Common myeloid progenitor, CD34-positive (primary cell): Measurements from ENCODE around the gene PHACTR1.
"Not testable (repeated sequence)": the region's sequence is repeated elsewhere in the genome, so short reads cannot be mapped to it uniquely, and the experiment has no call there.

Experiments used
- CTCF ChIA-PET: fragments of 350-600 bp; sonication (Branson Sonifier 250); formaldehyde crosslinking; loops from one replicate; lab custom pipeline; 2021; ENCODE audit warnings: antibody characterized with exemption; lab: Charles Lee
- POLR2A ChIA-PET: fragments of 350-600 bp; sonication (Branson Sonifier 250); formaldehyde crosslinking; loops from one replicate; lab custom pipeline; 2021; ENCODE audit warnings: antibody characterized with exemption; lab: Charles Lee
- DNase-seq, 3 donors: peaks; one replicate each; pipeline versions ENCODE4 v3.0.0 to v3.0.0-alpha.2; 2013
- H3K27ac ChIP-seq, 2 experiments: 1 replicate in 1 of 2; 2 replicates in 1 of 2; pipeline ENCODE4 v1.7.0; 2013; ENCODE audit warnings: inconsistent platforms in 2 of 2, low read length in 2 of 2, mild to moderate bottlenecking in 2 of 2, low read depth in 1 of 2, moderate library complexity in 1 of 2; ENCODE audit not compliant: severe bottlenecking in 2 of 2, insufficient read depth in 1 of 2, poor library complexity in 1 of 2
- H3K27me3 ChIP-seq, 5 experiments: replicated peaks in 2 of 5; 1 replicate in 3 of 5; 2 replicates in 2 of 5; pipeline versions ENCODE4 v1.6.1 to v1.7.0; 2013; ENCODE audit warnings: low read length in 4 of 5, mild to moderate bottlenecking in 2 of 5, moderate library complexity in 2 of 5, inconsistent platforms in 1 of 5; ENCODE audit not compliant: insufficient read depth in 5 of 5, control insufficient read depth in 4 of 5
- H3K36me3 ChIP-seq, 4 experiments: 1 replicate in 2 of 4; 2 replicates in 2 of 4; pipeline versions ENCODE4 v1.6.1 to v1.7.0; 2013; ENCODE audit warnings: low read length in 3 of 4, control low read depth in 1 of 4, mild to moderate bottlenecking in 1 of 4; ENCODE audit not compliant: control insufficient read depth in 4 of 4, insufficient read depth in 4 of 4
- H3K4me1 ChIP-seq, 4 experiments: 1 replicate in 3 of 4; 2 replicates in 1 of 4; pipeline versions ENCODE4 v1.6.1 to v1.7.1; 2013; ENCODE audit warnings: low read length in 3 of 4, mild to moderate bottlenecking in 3 of 4, control low read depth in 1 of 4, inconsistent platforms in 1 of 4, moderate library complexity in 1 of 4; ENCODE audit not compliant: control insufficient read depth in 4 of 4, insufficient read depth in 4 of 4; ENCODE audit errors: control extremely low read depth in 1 of 4
- H3K4me3 ChIP-seq, 7 experiments: 1 replicate in 4 of 7; 2 replicates in 3 of 7; pipeline versions ENCODE4 v1.5.1 to v1.7.0; 2013; ENCODE audit warnings: mild to moderate bottlenecking in 7 of 7, low read length in 6 of 7, moderate library complexity in 6 of 7, inconsistent platforms in 2 of 7, low read depth in 2 of 7, control low read depth in 1 of 7; ENCODE audit not compliant: insufficient read depth in 4 of 7, control insufficient read depth in 1 of 7; ENCODE audit errors: extremely low read depth in 1 of 7
- H3K9me3 ChIP-seq, 5 experiments: 1 replicate in 4 of 5; 2 replicates in 1 of 5; pipeline versions ENCODE4 v1.6.1 to v1.7.1; 2013; ENCODE audit warnings: low read length in 4 of 5, mild to moderate bottlenecking in 2 of 5, inconsistent platforms in 1 of 5, low read depth in 1 of 5, moderate library complexity in 1 of 5; ENCODE audit not compliant: control insufficient read depth in 4 of 5, insufficient read depth in 2 of 5; ENCODE audit errors: control extremely low read depth in 1 of 5
- WGBS: methylation state at CpG from one replicate; pipeline ENCODE4 v1.1.5; 2013; ENCODE audit not compliant: insufficient coverage; 5-methylcytosine and 5-hydroxymethylcytosine counted together

Gene PHACTR1

DNA sequence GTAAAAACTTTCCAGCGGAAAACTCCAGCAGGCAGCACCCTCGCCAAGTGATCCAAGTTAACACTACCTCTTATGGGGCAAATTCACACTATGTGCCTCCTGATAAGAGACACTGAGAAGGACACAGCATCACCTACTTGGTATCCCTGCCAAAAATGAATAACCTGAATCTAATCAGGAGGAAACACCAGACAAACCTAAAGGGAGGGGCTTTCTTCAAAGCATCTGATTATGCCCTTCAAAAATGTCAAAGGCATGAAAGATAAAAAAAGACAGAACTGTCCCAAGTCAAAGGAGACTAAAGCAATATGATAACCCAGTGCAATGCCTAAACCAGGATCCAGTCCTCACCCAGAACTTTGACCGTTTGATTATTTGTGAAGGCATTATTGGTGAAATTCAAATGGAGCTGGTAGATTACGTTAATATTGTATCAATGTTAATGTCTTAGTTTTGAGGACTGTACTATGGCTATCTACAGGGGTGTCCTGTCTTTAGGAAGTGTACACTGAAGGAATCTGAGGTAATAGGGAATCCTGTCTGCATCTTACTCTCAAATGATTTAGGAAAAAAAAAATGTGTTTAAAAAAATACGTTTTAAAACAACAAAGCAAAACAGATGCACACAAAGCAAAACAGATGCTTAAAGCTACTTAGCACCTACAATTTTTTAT, 603.5 kb downstream of the PHACTR1 start:
- peaks cover 37 to 92% (median 56%) of the 10 kb centered on the region in 4 experiments for H3K36me3 ChIP-seq
- H3K27me3 ChIP-seq: no peaks in the 10 kb centered on the region
- DNase-seq: peak in 2 of 3 donors; percentile 51 to 74
- ChIA-PET POLR2A (interaction anchor here (0.7 to 1.0 kb wide), 2 partner anchors 8 to 362 kb away, joined by 3 read pairs; partner anchors contain the start of gene TBC1D7), CTCF (interaction anchor here (0.7 kb wide), 1 partner anchor 43 kb away, joined by 3 read pairs; no protein-coding TSS in a partner anchor)
- no peaks in the 10 kb centered on the region for H3K4me1 ChIP-seq
- H3K27ac ChIP-seq: no peak overlapping the region
- peaks cover 0 to 2% (median 0%) of the 10 kb centered on the region in 5 experiments for H3K9me3 ChIP-seq
- 71% methylated on average over 3 of the region's 5 CpGs for WGBS
- H3K4me3 ChIP-seq: no peak overlapping the region

DNA sequence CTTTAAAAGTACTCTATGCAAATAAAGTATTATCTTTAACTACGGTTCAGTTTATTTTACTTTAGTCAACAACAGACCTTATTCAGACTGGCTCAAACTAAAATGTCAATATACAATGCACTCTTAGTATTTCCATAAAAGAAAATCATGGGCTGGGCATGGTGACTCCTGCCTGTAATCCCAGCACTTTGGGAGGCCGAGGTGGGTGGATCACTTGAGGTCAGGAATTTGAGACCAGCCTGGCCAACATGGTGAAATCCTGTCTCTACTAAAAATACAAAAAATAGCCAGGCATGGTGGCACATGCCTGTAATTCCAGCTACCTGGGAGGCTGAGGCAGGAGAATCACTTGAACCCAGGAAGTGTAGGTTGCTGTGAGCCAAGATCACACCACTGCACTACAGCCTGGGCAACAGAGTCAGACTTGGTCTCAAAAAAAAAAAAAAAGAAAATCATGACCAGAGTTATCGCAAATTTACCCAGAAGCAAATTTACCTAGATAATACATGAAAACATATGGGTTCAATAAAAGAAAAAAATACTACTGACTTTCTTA, 609.5 kb downstream of the PHACTR1 start:
- H3K9me3 ChIP-seq, H3K27me3 ChIP-seq, DNase-seq, H3K27ac ChIP-seq, POLR2A ChIA-PET, CTCF ChIA-PET, H3K4me3 ChIP-seq: not testable (repeated sequence)
- H3K36me3 ChIP-seq: peaks cover 12 to 43% (median 27%) of the 10 kb centered on the region in 4 experiments
- WGBS: 100% methylated on average over 1 of the region's 3 CpGs
- H3K4me1 ChIP-seq: peaks cover 5 to 22% (median 15%) of the 10 kb centered on the region in 4 experiments

GRCh38 chr6:13327691-13328075, 611.1 kb downstream of the PHACTR1 start:
- POLR2A ChIA-PET: interaction anchor here (1.1 to 1.8 kb wide), 4 partner anchors 8 to 133 kb away, joined by 3 to 6 read pairs (median 4); no protein-coding TSS in a partner anchor
- H3K9me3 ChIP-seq: no peaks in the 10 kb centered on the region
- H3K4me1 ChIP-seq: peaks cover 5 to 22% (median 15%) of the 10 kb centered on the region in 4 experiments
- peak overlapping the region; percentile 86 to 90 for H3K27ac ChIP-seq
- no peaks in the 10 kb centered on the region for H3K27me3 ChIP-seq
- H3K36me3 ChIP-seq: peaks cover 5 to 27% (median 17%) of the 10 kb centered on the region in 4 experiments
- H3K4me3 ChIP-seq: peak overlapping the region in 6 of 7 experiments; percentile 88 to 99 (median 94)
- DNase-seq: peak in 1 of 3 donors; percentile 34
- 0% methylated on average over 10 of the region's 10 CpGs for WGBS
- CTCF ChIA-PET: interaction anchor here (1.3 to 2.1 kb wide), 4 partner anchors 14 to 416 kb away, joined by 4 to 10 read pairs (median 4); no protein-coding TSS in a partner anchor

GRCh38 chr6:13328076-13328874, 611.7 kb downstream of the PHACTR1 start, which contains the start of gene TBC1D7:
TBC1D7 (minus strand) TSS chr6:13328537; CDS start chr6:13326898, 1,639 bp downstream.
- DNase-seq: peak; percentile 89 to 95 (median 94)
- peaks cover 5 to 22% (median 15%) of the 10 kb centered on the region in 4 experiments for H3K4me1 ChIP-seq
- no peaks in the 10 kb centered on the region for H3K27me3 ChIP-seq
- ChIA-PET CTCF (interaction anchor here (0.7 to 2.1 kb wide), 11 partner anchors 9 to 417 kb away, joined by 3 to 10 read pairs (median 4); no protein-coding TSS in a partner anchor), POLR2A (interaction anchor here (0.5 to 1.8 kb wide), 13 partner anchors 9 to 373 kb away, joined by 3 to 7 read pairs (median 3); no protein-coding TSS in a partner anchor)
- H3K36me3 ChIP-seq: peaks cover 4 to 23% (median 15%) of the 10 kb centered on the region in 4 experiments
- peak within 1 kb of the TSS; percentile 88 to 99 (median 93) for H3K4me3 ChIP-seq
- no peaks in the 10 kb centered on the region for H3K9me3 ChIP-seq
- peak within 1 kb of the TSS; percentile 86 to 90 for H3K27ac ChIP-seq
- 0% methylated on average over 62 of the region's 63 CpGs for WGBS

- ChIA-PET CTCF (interaction anchor here (0.7 to 2.1 kb wide), 10 partner anchors 9 to 417 kb away, joined by 3 to 10 read pairs (median 4); no protein-coding TSS in a partner anchor), POLR2A (interaction anchor here (0.5 to 1.8 kb wide), 9 partner anchors 12 to 373 kb away, joined by 3 to 7 read pairs (median 4); no protein-coding TSS in a partner anchor)
- Histone ChIP-seq H3K4me1 (peaks cover 5 to 22% (median 15%) of the 10 kb centered on the region in 4 experiments), H3K27me3 (no peaks in the 10 kb centered on the region), H3K4me3 (peak overlapping the region; percentile 88 to 99 (median 93)), H3K27ac (peak overlapping the region; percentile 86 to 90), H3K9me3 (no peaks in the 10 kb centered on the region), H3K36me3 (peaks cover 2 to 18% (median 12%) of the 10 kb centered on the region in 4 experiments)
- DNase-seq: no peak
- WGBS: no CpG with 5 or more reads among the region's 2 CpGs
These were observed 612.3 kb downstream of the PHACTR1 start for GRCh38 chr6:13328875-13329183.

DNA sequence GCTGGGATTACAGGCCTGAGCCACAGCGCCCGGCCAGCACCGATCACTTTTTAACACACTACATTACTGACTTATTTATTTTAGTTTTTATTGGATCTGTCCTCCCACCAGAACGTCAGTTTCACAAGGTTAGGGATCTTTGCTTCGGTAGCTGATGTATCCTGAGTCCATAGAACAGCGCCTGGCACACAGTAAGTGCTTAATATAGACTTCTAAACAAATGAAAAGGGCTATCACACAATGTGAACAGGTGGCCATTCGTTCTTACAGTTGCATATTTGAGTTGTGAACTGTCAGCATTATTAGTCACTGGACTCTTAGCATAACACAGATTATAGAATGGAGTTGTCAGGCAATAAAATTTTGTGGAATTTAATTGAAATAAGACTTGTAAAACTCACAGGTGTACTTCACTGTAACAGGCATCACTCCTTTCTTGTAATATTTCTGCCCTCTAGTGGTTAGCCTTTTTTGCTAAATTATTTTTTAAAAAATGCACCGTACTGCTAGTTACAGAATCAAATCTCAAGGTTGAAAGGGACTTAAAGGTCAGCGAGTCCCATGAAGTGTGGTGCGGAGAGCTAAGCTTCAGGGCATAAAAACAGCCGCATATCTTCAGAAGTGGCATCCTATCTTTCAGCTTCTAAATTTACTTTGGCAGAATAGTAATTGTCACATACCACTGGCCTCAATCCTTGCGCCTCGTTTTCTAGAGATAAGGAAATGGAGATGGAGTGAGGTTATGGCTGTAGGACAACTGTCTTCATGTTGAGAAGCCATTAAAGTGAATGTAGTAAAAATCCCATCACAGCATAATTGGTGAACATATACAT, 615.2 kb downstream of the PHACTR1 start:
- WGBS: 54% methylated on average over 5 of the region's 13 CpGs
- Histone ChIP-seq H3K4me1 (peaks cover 14 to 32% (median 23%) of the 10 kb centered on the region in 4 experiments), H3K27me3 (no peaks in the 10 kb centered on the region), H3K36me3 (no peaks in the 10 kb centered on the region), H3K27ac (no peak overlapping the region), H3K9me3 (no peaks in the 10 kb centered on the region), H3K4me3 (no peak overlapping the region)
- POLR2A ChIA-PET: no interaction called here
- peak in 2 of 3 donors; percentile 42 to 55 for DNase-seq
- CTCF ChIA-PET: interaction anchor here (0.6 to 2.6 kb wide), 26 partner anchors 16 to 910 kb away, joined by 3 to 11 read pairs (median 4); no protein-coding TSS in a partner anchor
